COLO668 (cell line): ENCODE data around the gene VAC14.
A peak's percentile ranks its signal among the peaks of the same experiment; 100 is the strongest.

Experiments used
- DNase-seq: peaks from one replicate; lab custom pipeline; 2025; ENCODE audit not compliant: unreplicated experiment; lab: John Stamatoyannopoulos, UW

VAC14 gene

GRCh38 chr16:70764632-70765031 is 36.3 kb downstream of the VAC14 start:
- no peak for DNase-seq

- DNase-seq, result no peak
Observed at GRCh38 chr16:70760221-70760620, 40.7 kb downstream of the VAC14 start.

- DNase-seq, result no peak
Observed at GRCh38 chr16:70759666-70760065, 41.3 kb downstream of the VAC14 start.

GRCh38 chr16:70758786-70759185 is 42.2 kb downstream of the VAC14 start:
- no peak for DNase-seq

GRCh38 chr16:70757183-70757582 is 43.8 kb downstream of the VAC14 start:
- DNase-seq, result no peak

- DNase-seq, result no peak
Observed at GRCh38 chr16:70756071-70756470, 44.9 kb downstream of the VAC14 start.

GRCh38 chr16:70754851-70755600 is 45.9 kb downstream of the VAC14 start:
- DNase-seq, result no peak

GRCh38 chr16:70754371-70754770 is 46.6 kb downstream of the VAC14 start:
- no peak for DNase-seq

- DNase-seq, result no peak
Observed at GRCh38 chr16:70753694-70754325, 47.1 kb downstream of the VAC14 start.

- no peak for DNase-seq
Observed at GRCh38 chr16:70753228-70753627, 47.7 kb downstream of the VAC14 start.

- DNase-seq, result no peak
Observed at GRCh38 chr16:70752426-70752825, 48.5 kb downstream of the VAC14 start.

GRCh38 chr16:70751593-70751992 is 49.4 kb downstream of the VAC14 start:
- peak; percentile 27 for DNase-seq

GRCh38 chr16:70750893-70751467 is 50.0 kb downstream of the VAC14 start:
- DNase-seq, result no peak

- DNase-seq, result peak; percentile 23
Observed at GRCh38 chr16:70749681-70750601, 51.0 kb downstream of the VAC14 start.

- peak; percentile 26 for DNase-seq
Observed at GRCh38 chr16:70749006-70749678, 51.8 kb downstream of the VAC14 start.

- peak; percentile 33 for DNase-seq
Observed at GRCh38 chr16:70747703-70748631, 53.0 kb downstream of the VAC14 start.

GRCh38 chr16:70746708-70747424 is 54.1 kb downstream of the VAC14 start:
- DNase-seq, result peak; percentile 92

GRCh38 chr16:70746040-70746707 is 54.8 kb downstream of the VAC14 start:
- DNase-seq, result peak; percentile 71
